SIG-M5 (cell line): ENCODE data around the gene ADM.
"Not testable (repeated sequence)": the region's sequence is repeated elsewhere in the genome, so short reads cannot be mapped to it uniquely, and the experiment has no call there.

Source experiments
- DNase-seq: peaks from one replicate; lab custom pipeline; 2025; lab: John Stamatoyannopoulos, UW

The ADM gene, protein sequence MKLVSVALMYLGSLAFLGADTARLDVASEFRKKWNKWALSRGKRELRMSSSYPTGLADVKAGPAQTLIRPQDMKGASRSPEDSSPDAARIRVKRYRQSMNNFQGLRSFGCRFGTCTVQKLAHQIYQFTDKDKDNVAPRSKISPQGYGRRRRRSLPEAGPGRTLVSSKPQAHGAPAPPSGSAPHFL

DNA sequence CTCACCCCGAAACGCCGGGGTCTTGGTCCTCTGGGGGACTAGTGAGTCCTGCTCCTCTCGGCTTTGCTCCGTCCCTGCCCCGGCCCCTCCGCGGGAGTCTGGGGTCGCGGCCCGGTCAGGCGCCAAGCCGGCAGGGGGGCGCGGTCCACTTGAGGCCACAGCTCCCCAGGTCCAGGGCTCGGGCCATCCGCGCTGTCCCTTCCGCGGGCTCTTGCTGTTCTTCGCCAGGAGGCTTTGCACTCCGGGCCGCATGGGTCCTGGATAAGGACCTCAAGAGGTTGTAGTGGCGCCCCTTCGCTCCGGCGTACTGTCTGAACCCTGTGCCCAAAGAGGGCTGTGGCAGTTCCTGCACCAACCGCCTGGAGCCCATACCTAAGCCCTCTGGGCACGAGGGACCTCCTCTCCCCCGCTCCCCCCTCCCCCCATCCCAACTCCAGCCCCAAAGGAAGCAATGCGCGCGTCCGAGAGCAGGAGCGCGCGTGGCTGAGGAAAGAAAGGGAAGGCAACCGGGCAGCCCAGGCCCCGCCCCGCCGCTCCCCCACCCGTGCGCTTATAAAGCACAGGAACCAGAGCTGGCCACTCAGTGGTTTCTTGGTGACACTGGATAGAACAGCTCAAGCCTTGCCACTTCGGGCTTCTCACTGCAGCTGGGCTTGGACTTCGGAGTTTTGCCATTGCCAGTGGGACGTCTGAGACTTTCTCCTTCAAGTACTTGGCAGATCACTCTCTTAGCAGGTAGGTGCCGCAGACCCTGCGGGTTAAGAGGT is at the start of gene ADM:
TSS of gene ADM (plus strand) at position 579 of the 767 bp plus-strand sequence. CDS start 628 bp downstream, outside the sequence.
- no peak for DNase-seq

DNA sequence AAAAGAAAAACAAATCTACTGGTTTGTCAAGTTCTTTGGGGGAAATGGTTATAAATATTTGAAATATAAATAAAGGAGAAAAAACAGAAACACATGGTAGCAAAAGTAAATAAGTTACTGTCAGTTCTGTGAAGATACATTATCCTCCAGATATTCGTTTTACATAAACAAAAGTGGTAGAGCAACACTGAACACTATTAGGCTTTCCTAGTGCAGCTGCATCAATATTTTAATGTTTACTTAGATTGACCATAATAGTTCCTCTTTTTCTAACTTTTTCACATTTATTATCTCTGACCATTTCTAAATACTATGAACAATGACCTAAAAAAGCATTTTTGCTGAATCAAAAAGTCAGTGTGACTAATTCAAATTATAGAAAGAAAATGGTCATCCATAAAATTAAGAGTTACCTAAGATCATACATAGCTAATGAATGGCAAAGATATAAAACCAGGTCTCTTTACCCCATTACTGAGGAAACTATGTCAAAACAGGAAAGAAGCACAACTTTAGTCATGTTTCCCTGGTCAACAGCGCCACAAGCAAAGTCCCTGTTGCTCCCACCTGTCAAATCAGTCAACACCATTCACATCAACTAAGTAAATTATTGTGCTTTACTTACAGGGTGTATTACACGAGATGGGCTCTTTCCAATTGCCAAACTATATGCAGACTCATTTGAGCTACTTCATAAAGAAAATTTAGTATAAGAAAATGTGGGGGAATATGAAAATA is 49.3 kb upstream of the ADM start:
- no peak for DNase-seq

DNA sequence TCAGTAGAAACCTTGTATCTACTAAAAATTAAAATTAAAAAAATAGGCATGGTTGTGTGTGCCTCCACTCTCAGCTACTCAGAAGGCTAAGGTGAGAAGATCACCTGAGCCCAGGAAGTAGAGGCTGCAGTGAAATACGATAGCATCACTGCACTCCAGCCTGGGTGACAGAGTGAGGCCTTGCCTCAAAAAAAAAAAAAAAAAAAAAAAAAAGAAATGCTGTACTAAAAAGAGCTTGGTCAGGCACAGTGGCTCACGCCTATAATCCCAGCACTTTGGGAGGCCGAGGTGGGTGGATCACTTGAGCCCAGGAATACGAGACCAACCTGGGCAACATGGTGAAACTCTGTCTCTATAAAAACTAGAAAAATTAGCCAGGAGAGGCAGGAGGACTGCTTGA is 47.4 kb upstream of the ADM start:
- DNase-seq: no peak

DNA sequence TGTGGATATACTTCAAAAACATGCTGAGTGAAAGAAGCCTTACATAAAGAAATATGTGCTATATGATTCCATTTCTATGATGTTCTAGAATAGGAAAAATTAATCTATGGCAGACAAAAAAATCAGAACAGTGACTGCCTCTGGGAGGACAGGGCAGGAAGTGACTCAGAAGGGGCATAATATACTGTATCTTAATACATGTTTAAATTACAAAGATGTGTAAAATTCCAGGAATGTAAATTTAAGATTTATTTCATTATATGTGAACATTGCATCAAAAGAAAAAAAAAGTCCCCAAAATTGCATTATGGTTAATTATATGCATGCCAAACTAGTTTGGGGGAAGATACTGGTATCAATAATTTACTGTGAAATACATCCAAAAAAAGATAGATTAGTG is 43.1 kb upstream of the ADM start:
- DNase-seq: no peak

DNA sequence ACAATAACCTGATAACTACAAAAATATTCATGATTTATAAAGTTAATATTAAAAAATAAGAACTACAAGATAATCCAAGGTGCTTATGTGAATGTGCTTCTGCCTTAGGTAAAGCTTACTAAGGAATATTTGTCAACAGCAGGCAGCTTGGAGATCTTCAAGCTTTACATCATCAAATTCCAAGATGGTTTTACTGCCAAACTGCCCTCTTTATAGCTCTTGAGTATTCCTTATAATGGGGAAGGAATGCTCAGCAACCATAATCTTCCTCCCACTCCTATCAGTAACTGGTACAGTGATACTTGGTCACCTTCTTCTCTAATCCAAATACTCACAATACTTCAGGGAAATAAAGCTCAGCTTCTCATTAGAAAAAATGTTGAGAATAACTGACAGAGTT is 40.9 kb upstream of the ADM start:
- DNase-seq: no peak

DNA sequence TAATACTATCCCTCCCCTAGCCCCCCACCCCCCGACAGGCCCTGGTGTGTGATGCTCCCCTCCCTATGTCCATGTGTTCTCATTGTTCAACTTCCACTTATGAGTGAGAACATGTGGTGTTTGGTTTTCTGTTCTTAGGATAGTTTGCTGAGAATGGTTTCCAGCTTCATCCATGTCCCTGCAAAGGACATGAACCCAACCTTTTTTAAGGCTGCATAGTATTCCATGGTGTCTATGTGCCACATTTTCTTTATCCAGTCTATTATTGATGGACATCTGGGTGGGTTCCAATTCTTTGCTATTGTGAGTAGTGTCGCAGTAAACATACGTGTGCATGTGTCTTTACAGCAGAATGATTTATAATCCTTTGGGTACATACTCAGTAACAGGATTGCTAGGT is 40.2 kb upstream of the ADM start:
- not testable (repeated sequence) for DNase-seq

DNA sequence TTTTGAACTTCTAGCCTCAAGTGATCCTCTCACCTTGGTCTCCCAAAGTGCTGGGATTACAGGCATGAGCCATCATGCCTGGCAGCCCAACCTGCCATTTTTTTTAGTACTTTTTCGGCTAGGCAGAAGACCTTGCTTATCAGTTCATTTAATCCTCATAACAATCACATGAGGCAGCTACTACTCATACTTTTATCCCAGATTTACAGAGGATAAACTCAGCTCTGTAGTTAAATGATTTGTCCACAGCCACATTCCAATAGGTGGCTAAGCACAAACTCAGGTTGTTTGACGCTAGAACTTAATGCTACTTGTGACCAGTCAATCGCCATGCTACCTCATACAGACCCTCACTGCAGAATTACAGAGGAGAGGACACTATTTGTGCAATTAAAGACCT is 38.9 kb upstream of the ADM start:
- no peak for DNase-seq

DNA sequence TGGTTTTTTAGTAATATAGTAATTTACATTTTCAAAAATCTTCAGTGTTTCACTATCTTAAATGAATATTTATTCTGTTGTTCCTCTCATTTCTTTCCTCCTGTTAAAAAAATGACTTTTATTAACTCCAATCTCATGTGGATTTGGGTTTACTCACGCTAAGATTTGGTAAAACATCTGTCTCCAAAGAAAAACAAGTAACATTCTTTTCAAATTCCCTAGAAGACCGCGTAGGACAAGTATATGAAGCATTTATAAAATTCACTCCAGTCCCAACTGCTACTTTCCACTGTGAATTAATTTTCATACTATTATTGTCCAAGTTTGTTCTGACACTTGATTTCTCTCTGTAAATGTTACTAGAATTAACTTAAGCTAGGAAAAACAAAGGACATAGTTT is 37.1 kb upstream of the ADM start:
- no peak for DNase-seq

DNA sequence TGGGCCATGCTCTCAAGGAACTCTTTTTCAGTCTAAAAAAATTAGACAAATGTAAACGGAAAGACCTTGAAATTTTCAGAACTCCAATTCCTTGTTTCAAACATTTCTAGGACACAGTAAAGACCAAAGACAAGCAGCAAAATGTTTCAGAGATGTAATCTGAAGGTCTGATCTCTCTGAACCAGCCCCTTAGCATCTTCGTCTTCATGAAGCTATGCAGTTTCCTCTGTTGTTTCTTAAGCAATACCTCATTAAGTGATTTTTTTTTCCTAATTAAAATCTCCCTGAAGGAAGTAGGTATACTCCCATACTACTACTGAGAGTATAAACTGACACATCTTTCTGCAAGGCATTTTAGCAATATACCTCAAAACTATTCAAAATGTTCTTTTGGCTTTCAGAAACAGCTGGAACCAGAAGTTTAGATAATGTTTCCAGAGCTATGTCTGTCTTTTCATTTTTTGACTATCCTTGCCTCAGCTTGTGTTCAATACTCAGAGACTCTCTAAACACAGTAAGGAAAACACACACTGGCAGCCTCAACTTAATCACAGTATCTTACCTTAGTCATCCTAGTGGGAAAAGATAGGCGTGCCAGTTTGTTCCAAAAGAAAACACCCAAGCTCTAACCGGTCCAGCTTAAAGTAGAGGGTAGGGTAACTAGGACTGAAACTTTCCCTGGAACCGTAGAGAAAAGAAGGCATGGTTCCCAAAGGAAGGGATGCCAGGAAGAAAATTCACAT is 36.0 kb upstream of the ADM start:
- no peak for DNase-seq

DNA sequence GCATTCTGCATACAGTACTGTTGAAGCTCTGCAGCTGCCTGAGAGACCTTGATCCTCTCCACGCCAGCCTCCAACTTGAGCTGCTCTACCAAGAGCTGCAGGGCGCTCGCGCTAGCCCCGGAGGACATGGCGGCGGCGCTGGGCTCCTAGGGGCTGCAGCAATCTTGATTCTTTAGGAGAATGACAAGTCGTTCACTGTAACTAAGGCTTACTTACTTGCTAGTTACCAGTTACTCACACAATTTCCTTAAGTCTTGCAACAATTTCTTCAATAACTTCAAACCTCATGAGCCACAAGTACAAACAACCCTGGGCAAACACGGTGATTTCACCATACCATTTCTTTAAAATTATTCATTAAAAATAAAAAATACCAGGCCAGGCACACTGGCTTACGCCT is 32.7 kb upstream of the ADM start:
- DNase-seq: no peak

DNA sequence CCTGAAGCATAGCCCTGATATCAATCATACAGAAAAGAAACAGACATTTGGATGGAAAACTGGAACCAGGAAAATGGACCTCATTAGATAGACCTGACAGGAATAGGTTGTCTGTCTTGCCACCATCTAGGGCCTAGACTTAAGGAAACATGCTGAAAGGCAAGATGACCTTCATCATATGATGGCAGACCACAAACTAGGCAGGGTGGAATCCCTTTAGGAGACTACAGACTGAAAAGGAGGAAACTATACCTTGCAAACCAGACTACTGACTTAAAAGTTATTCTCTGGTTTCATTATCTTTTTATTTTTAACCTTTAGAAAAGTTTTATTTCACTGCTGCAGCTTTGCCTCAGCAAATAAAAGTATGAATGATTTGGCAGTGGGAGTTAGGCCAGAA is 31.1 kb upstream of the ADM start:
- DNase-seq: no peak

DNA sequence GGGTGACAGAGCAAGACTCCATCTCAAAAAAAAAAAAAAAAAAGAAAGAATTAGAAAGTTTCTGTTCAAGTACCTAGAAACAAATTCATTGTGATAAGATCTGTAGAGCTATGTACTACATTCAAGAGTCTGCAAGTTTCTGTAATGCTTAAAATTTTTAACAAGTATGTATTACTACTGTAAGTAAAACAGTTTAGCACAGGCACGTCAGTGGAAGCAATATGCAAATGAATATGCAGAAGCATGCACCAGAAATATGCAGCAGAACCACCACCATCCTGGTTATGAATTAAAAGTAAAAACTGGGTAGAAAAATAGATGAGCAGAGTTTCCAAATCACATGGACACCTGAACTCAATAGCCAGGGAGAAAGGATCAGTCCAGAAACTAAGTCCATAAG is 30.1 kb upstream of the ADM start:
- no peak for DNase-seq

DNA sequence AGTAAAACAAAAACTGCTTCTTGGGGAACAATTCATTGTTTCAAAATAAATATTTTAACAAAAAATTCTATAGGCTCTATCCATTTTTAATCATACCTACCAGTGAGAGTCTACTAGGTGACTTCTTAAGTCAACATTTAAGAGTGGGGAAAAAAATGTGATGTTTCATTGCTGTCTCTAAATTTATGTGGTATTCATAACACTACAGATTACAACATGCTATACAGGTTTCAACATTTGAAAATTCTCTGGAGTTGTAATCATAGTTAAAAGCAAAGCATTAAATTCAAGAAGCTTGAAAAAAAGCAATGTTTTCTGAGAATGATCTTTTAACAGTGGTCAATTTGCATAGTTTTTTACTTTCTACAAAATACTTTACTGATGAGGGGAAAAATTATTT is 29.2 kb upstream of the ADM start:
- DNase-seq: no peak

DNA sequence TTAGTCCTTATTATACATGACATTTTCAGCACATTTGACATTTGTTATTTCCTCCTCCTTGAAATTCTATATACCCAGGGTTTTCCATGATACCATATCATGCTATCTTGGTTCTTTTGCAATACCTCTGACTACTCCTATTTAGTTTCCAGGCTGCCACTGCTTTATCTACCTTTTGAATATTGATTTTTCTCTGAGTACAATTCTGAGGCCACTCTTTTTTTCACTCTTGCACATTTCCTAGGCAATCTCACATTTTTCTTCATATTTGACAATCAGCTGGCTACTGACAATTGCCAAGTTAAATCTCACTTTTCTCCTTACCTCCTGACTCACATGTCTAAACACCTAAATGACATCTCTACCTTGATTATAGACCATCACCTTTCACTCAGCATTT is 22.8 kb upstream of the ADM start:
- DNase-seq: no peak

DNA sequence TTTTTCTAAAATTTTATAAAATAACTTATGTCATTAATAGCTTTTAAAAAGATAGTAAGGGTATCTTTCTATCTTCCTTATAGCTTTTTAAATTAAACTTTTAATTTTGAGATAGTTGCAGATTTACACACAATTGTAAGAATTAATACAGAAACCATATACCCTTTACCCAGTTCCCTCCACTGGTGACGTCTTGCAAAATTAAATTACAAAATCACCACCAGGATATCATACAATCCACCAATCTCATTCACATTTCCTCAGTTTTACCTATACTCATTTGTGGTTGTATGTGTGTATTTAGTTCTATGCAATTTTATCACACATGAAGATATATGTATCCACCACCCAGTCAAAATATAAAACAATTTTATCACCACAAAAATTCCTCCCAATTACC is 20.9 kb upstream of the ADM start:
- no peak for DNase-seq

DNA sequence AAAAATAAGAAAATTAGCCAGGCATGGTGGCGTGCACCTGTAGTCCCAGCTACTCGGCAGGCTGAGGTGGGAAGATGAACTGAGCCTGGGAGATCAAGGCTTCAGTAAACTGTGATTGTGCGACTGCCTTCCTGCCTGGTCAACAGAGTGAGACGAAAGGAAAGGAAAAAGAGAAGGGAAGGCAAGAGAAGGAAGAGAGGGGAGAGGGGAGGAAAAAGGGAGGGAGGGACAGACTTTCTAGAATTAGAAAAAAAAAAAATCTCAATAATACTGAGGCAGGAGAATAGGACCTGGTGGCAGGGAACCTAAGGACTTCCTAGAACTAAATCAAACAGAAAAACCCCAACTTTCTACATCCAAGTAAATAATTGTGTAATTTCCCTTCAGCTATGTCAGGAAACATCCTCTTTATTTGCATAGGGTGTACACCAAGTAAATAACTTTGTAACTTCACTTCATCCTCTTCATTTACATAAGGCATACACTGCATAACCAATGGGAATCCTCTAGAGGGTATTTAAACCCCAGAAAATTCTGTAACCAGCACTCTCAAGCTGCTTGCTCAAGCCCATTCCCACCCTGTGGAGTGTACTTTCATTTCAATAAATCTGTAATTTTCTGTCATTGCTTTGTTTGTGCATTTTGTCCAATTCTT is 19.6 kb upstream of the ADM start:
- no peak for DNase-seq

DNA sequence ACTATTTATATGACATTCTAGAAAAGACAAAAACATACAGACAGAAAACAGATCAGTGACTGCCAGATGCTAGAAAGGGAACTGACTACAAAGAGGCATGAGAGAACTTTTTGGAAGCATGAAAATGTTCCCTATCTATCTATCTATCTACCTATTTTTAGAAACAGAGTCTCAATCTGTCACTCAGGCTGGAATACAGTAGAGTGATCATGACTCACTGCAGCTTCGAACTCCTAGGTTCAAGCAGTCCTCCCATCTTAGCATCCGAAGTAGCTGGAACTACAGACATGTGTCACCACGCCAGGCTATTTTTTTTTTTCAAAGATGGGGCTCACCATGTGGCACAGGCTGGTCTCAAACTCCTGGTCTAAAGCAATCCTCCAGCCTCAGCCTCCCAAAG is 17.7 kb upstream of the ADM start:
- DNase-seq: no peak

DNA sequence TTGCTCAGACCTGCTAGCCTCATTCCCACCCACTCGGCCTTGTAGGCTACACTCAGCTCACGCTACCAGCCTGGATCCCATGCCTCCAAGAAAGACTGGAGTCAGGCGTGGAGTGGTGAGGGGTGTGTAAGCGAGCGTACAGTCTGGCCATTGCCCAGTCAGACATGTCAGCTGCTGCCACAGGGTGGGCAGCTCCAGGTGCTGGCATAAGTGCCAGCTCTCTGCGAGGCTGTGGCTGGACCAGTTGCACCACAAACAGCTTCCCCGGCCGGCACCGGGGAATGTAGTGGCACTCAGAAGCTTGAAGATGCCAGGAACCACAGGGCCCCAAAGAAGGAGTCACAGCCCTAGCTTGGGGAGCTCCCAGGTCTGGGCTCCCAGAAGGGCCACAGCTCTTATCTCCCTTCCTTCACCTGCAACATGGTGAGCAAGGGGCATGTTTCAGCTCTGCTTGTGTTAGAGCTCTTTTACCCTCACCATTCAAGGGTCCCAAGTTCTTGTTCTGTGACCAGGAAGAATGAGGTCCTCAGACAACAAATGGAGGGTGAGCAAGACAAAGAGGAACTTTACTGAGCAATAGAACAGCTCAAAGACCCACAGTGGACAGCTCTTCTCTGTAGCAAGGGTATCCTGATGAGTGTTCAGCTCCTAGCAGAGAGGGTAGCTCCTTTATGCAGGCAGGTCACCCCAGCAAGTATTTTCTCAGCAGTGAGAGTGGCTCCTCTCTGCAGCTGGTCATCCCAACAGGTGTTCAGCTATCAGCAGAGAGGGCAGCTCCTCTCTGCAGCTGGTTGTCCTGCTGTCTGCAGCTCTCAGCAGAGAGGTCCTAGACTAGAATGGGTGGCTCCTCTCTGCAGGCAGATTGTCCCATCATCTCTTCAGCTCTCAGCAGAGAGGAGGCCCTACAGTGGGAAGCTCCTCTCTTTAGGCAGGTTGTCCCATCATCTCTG is 16.8 kb upstream of the ADM start:
- DNase-seq: no peak

DNA sequence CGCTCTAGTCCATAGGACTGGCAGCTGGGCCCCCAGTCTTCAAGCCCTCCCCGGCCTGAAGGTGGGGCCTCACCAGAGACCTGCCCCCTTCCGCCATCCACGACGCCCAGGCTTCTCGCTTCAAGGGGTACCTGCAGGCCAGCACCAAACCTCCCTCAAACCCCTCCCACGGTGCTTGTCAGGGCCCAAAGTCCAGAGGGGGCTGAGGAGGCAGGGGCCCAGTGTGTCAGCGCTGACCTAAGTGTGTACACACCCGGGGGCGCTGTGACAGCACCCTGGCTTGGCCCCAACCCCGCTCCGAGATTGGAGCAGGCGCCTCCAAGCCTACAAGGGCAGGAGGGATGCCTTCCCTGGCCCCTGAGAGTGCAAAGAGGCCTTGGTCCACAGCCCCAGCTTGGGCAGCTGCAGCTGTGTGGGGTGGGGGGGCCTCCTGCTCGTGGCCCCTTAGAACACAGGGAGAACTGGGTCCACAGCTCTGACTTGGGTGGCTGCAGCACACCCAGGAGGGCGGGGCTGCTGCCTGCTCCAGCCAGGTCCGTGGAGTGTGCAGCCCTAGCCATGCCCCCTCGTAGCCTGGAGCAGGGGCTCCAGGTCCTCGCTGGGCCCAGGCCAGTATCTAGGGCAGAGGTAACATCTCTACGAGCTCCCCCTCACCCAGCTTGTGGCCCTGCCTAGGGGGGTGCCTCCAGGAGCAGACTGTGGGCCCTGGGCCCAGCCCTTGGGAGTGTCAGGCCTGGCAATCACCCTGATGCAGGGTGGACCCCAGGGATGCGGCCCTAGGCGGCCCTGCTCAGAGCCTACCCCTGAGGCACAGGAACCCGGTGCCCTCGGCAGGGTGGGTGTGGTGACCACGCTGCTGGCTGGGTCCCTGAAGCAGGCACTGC is 15.8 kb upstream of the ADM start:
- no peak for DNase-seq
